MCF 10A (cell line): ENCODE results near the gene NTMT1. TPM values are rescaled to one million over a fixed set of nuclear protein-coding genes. Genes with fewer than 3 reads are reported as not detected.
"Not testable (repeated sequence)": the region's sequence is repeated elsewhere in the genome, so short reads cannot be mapped to it uniquely, and the experiment has no call there.

Experiments
- BruUV-seq: library from RNA; stranded (reverse); fragments of 400-500 nt; replicated peaks from 2 replicates; lab custom pipeline; 2021; lab: Mats Ljungman, UMichigan
- CTCF ChIA-PET: fragments of 300-600 bp; sonication (Branson Sonifier 250); formaldehyde crosslinking; extraction: SDS; loops from one replicate; lab custom pipeline; 2021; ENCODE audit warnings: antibody characterized with exemption, inconsistent platforms; lab: Yijun Ruan, JAX
- POLR2A ChIA-PET: fragments of 300-600, 350-650 bp; sonication (Branson Sonifier 250); formaldehyde crosslinking; extraction: SDS; loops from one replicate; lab custom pipeline; 2020; ENCODE audit warnings: antibody characterized with exemption, inconsistent platforms; lab: Yijun Ruan, JAX
- DNase-seq: peaks from one replicate; pipeline ENCODE4 v3.0.0-alpha.2; 2018; ENCODE audit not compliant: unreplicated experiment
- H3K27ac Mint-ChIP-seq: one replicate; pipeline ENCODE4 v1.8.0; 2022; ENCODE audit warnings: mild to moderate bottlenecking, low read depth, mixed read lengths; ENCODE audit not compliant: unreplicated experiment
- H3K27me3 Mint-ChIP-seq: one replicate; pipeline ENCODE4 v1.8.0; 2022; ENCODE audit warnings: mixed read lengths; ENCODE audit not compliant: insufficient read depth, unreplicated experiment
- H3K36me3 Mint-ChIP-seq: one replicate; pipeline ENCODE4 v1.8.0; 2022; ENCODE audit warnings: mild to moderate bottlenecking, moderate library complexity, mixed read lengths; ENCODE audit not compliant: insufficient read depth, unreplicated experiment
- H3K4me1 Mint-ChIP-seq: one replicate; pipeline ENCODE4 v1.8.0; 2022; ENCODE audit warnings: mixed read lengths; ENCODE audit not compliant: insufficient read depth, unreplicated experiment
- H3K4me3 Mint-ChIP-seq: one replicate; pipeline ENCODE4 v1.8.0; 2022; ENCODE audit warnings: mild to moderate bottlenecking, moderate library complexity, mixed read lengths; ENCODE audit not compliant: unreplicated experiment
- H3K9me3 Mint-ChIP-seq: one replicate; pipeline ENCODE4 v1.8.0; 2022; ENCODE audit warnings: mixed read lengths; ENCODE audit not compliant: unreplicated experiment
- intact Hi-C: fragments of 100-400 bp; cut with micrococcal nuclease; formaldehyde crosslinking; loops from 2 replicates; pipeline ENCODE4 v1.14.1; 2022
- total RNA-seq: library from RNA; stranded (reverse); gene quantifications from 2 replicates; pipeline ENCODE4 v1.2.3, GENCODE V29; 2022
- TF ChIP-seq, protein P1 (sequence below): fragments of 200-600 bp; IDR thresholded peaks from one replicate; pipeline ENCODE4 v1.8.0; 2022; ENCODE audit warnings: antibody characterized with exemption, mild to moderate bottlenecking; ENCODE audit not compliant: unreplicated experiment

The NTMT1 gene
- total RNA-seq, 1 experiment from 2014 or later: 49.2 TPM

DNA sequence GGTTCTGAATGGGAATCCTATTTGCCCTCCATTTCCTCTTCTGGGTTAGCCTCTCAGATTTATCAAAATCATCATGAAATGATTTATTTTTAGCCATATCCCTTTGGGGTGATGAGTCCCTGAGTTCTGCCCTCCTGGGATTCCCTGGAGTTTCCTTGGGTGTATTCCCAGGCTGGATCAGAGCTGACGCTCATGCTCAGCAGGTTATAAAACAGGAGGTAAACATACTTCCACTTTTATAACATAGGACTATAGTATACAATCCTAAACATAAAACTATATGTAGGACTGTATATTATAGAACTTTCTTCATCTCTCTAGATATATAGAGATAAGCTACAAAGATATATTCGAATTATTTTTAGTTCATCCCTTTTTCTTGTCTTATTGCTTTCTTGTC is 35.1 kb downstream of the NTMT1 start:
- Mint-ChIP-seq H3K4me1 (peaks cover 5% of the 10 kb centered on the region), H3K36me3 (no peaks in the 10 kb centered on the region), H3K27ac (no peak overlapping the region), H3K27me3 (peaks cover 8% of the 10 kb centered on the region), H3K4me3 (no peak overlapping the region), H3K9me3 (no peaks in the 10 kb centered on the region)
- intact Hi-C loops: no loop called here
- BruUV-seq: no TSS peak
- no peak for DNase-seq
- ChIA-PET POLR2A (interaction anchor here (0.7 to 1.5 kb wide), 2 partner anchors 92 to 116 kb away, joined by 3 read pairs; partner anchors contain the start of gene PTGES), CTCF (interaction anchor here (0.7 kb wide), 1 partner anchor 131 kb away, joined by 5 read pairs; no protein-coding TSS in a partner anchor)
- TF ChIP-seq, protein P1, sequence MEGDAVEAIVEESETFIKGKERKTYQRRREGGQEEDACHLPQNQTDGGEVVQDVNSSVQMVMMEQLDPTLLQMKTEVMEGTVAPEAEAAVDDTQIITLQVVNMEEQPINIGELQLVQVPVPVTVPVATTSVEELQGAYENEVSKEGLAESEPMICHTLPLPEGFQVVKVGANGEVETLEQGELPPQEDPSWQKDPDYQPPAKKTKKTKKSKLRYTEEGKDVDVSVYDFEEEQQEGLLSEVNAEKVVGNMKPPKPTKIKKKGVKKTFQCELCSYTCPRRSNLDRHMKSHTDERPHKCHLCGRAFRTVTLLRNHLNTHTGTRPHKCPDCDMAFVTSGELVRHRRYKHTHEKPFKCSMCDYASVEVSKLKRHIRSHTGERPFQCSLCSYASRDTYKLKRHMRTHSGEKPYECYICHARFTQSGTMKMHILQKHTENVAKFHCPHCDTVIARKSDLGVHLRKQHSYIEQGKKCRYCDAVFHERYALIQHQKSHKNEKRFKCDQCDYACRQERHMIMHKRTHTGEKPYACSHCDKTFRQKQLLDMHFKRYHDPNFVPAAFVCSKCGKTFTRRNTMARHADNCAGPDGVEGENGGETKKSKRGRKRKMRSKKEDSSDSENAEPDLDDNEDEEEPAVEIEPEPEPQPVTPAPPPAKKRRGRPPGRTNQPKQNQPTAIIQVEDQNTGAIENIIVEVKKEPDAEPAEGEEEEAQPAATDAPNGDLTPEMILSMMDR: no peak

DNA sequence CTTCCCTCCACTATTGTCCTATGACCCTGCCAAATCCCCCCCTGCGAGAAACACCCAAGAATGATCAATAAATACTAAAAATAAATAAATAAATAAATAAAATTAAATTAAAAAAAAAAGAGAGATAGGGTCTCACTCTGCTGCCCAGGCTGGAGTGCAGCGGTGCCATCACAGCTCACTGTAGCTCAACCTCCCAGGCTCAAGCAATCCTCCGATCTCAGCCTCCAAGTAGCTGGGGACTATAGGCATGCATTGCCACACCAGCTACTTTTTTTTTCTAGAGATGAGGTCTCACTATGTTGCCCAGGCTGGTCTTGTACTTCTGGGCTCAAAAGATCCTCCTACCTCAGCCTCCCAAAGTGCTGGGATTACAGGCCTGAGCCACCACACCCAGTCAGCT is 36.3 kb downstream of the NTMT1 start:
- ChIA-PET POLR2A (interaction anchor here (0.6 kb wide), 1 partner anchor 66 kb away, joined by 3 read pairs; no protein-coding TSS in a partner anchor), CTCF (interaction anchor here (0.6 to 0.9 kb wide), 3 partner anchors 30 to 342 kb away, joined by 3 to 6 read pairs (median 5); no protein-coding TSS in a partner anchor)
- H3K36me3 Mint-ChIP-seq, BruUV-seq, intact Hi-C loops, H3K4me3 Mint-ChIP-seq, DNase-seq, H3K4me1 Mint-ChIP-seq, H3K9me3 Mint-ChIP-seq, H3K27ac Mint-ChIP-seq: not testable (repeated sequence)
- peaks cover 13% of the 10 kb centered on the region for H3K27me3 Mint-ChIP-seq

DNA sequence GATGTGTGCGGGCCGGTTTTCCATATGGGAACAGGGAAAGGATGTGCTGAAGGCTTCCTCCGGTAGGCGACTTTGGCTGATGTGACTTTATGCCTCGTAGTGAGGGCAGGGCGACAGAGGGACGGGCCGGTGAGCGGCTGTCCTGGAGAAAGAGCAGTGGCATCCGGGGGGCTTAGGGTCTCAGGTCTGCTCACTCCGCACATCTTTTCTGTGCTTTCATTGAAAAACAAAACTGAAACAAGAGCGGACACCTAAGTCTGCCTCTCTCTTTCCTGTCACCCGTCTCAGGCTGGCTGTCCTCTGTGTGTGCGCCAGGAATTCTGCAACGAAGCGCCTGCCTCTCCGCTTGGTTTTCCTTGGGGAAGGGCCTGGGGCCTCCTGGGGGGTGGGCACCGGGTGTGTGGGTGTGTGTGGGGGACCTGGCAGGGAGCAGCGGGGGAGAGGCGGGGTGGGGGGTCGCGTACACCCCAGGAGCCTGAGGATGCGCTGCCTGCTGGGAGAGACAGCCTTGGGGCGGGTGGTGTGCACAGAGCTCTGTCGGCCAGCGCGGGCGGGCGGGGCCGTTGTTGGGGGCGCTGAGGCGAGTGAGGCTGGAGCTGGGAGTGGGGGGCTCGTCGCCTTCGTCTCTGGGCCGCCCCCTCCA is 38.9 kb downstream of the NTMT1 start:
- BruUV-seq: no TSS peak
- Mint-ChIP-seq H3K36me3 (no peaks in the 10 kb centered on the region), H3K27me3 (peaks cover 19% of the 10 kb centered on the region), H3K4me1 (no peaks in the 10 kb centered on the region), H3K9me3 (no peaks in the 10 kb centered on the region), H3K27ac (no peak overlapping the region), H3K4me3 (peak overlapping the region; percentile 29)
- no peak for DNase-seq
- ChIA-PET POLR2A (no interaction called here), CTCF (no interaction called here)
- TF ChIP-seq, protein P1: no peak
- intact Hi-C loops: no loop called here

DNA sequence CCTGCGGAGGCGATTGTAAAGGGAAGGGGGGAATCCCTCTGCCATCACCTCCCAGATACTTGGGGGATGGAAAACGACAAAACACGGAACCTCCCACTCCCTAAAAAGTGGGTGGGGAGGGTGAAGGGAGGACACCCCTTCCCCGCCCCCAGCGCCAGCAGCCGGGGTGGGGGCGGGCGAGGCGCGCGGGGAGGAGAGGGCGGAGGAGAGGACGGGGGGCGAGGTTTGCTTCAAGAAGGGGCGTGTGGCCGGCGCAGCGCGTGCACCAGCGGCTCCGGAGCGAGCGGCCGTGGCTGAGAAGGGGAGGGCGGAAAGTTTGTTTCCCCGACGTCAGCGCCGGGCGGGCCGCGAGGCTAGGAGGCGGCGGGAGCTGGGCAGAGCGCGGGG is 39.4 kb downstream of the NTMT1 start, which contains the start of gene PRRX2:
Gene PRRX2, plus strand, starts transcription at position 259 of the 387 bp plus-strand sequence. CDS start 221 bp downstream, outside the sequence.
- H3K4me1 Mint-ChIP-seq: no peaks in the 10 kb centered on the region
- no peaks in the 10 kb centered on the region for H3K36me3 Mint-ChIP-seq
- TF ChIP-seq, protein P1: no peak
- no peaks in the 10 kb centered on the region for H3K9me3 Mint-ChIP-seq
- DNase-seq: no peak
- H3K27me3 Mint-ChIP-seq: peaks cover 19% of the 10 kb centered on the region
- ChIA-PET POLR2A (no interaction called here), CTCF (no interaction called here)
- no TSS peak for BruUV-seq
- no peak within 1 kb of the TSS for H3K27ac Mint-ChIP-seq
- H3K4me3 Mint-ChIP-seq: peak within 1 kb of the TSS; percentile 29
- intact Hi-C loops: no loop called here
